C1 segment of cervical spinal cord (tissue), 14 donors: ENCODE data around the gene CCL20.
A peak's percentile ranks its signal among the peaks of the same experiment; 100 is the strongest.
"Not testable (repeated sequence)": the region's sequence is repeated elsewhere in the genome, so short reads cannot be mapped to it uniquely, and the experiment has no call there.

Source experiments
- DNase-seq, 14 donors: peaks; one replicate each; lab custom pipeline; 2025; lab: John Stamatoyannopoulos, UW

CCL20 gene, protein sequence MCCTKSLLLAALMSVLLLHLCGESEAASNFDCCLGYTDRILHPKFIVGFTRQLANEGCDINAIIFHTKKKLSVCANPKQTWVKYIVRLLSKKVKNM

DNA sequence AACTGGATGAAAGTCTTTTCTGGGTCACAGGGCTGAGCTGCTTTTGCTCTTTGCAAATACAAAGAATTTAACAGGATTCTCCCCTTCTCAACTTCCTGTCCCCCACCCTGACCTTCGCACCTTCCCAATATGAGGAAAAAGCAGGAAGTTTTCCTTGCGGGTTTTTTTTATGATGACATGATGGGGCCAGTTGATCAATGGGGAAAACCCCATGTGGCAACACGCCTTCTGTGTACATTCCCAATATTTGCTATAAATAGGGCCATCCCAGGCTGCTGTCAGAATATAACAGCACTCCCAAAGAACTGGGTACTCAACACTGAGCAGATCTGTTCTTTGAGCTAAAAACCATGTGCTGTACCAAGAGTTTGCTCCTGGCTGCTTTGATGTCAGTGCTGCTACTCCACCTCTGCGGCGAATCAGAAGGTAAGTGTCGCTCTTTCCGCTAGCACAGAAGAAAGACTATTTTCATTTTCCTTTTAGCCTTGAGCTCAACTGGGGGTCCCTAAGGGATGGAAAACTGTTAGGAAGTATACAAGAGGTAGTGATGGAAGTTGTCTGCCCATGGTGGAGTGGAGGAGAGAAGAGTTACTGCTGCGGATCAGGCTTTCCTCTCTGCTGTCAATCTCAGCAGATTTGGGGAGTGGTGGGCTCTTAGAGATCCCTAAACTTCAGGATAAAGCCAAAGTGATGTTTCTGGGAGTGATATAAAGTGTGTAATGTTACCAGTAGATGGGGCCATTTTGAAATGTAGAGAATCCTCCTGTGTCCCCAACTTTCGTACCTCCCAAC, at the start of gene CCL20:
Gene CCL20, plus strand, starts transcription at position 281 of the 792 bp plus-strand sequence. Its CDS starts 70 bp downstream, at position 351.
- no peak for DNase-seq

DNA sequence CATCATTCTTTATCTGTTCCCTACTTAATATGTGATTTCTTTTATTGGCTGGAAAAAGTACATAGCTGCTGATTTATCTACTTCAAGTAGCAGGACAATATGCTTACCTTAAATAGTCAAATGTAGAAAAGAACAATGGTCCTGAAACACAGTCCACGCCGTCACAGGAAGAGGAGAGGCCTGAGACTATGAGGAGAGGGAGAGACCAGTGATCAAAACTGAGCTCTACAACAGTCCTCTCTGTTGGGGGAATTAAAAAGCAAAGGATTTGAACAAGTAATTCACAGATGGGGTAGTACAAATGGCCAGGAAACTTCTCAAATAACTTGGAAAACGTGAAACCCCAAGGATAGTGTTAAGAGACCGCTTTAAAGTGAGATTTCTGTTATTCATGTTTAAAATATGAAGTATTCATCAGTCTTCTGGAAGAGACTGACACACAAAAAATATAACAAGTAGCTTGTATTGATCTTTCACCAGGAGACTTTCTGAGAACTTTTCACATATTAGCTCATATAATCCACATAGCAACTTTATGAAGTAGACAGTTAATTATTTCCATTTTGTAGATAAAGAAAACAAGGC, 47.8 kb upstream of the CCL20 start:
- DNase-seq: no peak

DNA sequence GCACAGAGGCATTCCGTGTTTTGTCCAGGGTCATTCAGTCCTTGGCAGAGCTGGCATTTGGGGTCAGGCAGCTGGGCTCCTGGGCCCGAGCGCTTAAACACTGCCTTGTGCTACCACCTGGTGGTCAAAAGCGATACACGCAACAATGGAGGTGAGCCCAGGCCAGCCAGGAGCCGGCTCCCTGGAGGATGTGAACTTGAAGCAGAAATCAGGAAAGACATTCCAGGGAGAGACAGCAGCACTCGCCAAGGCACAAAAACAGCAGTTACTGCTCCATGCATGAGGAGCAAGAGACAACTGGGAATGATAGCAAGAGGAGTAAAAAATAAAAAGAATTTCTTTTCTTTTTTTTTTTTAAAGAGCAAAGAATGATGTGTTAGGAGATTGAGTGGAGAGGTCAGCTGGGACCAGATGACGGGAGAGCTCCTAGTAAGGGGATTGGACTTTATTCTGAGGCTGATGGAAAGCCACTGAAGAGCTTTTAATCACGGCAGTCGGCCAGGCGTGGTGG, 47.2 kb upstream of the CCL20 start:
- peak in 13 of 14 donors; percentile 2 to 76 (median 53) for DNase-seq

DNA sequence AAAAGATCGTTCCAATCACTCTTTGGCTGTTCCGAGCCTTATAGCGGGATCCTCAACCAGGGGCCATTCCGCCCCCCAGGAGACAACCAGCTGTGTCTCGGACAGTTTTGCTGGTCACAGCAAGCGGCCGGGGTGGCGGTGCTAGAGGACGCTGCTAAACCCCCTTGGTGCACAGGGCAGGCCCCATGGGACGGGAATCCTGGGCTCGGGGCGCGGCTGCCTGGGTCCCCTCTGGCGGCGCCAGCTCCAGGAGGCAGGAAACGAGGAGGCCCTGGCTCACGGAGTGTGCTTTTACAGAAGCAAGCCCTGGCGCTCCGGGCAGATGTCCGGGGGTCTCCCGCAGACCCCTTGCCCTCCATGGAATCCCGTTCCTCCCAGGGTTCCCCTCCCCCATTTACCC, 45.8 kb upstream of the CCL20 start:
- no peak for DNase-seq

DNA sequence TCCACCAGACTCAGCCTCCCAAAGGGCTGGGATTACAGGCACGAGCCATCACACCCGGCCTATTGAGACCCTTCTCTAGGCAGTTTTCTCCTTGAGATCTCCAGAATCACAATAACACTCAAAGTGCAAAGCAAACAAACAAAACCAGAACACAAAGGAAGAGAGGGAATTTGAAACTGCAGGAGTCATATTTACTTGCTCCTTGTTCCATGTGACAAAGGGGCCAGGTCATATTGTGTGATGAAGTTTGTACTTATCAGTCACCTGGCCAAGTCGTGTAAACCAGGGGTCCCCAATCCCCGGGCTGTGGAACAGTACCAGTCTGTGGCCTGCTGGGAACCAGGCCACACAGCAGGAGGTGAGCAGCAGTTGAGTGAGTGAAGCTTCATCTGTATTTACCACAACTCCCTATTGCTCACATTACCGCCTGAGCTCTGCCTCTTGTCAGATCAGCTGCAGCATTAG, 41.4 kb upstream of the CCL20 start:
- no peak for DNase-seq

DNA sequence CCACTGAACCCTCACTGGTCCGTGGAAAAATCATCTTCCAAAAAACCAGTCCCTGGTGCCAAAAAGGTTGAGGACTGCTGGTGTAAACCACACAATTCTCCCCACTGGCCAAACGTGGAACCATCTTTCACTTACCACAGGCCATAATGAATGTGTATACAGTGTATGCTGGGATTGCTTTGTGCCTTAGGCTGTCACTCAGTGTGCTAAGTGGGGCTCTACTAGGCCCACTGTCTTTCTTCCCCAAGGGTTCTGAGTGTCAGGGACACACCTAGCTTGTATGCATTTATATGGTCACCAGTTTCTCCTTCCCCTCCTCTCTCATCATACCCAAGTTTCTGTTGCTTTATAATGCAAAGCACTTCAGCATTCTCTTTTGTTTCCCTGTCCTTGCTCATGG, 40.7 kb upstream of the CCL20 start:
- no peak for DNase-seq

DNA sequence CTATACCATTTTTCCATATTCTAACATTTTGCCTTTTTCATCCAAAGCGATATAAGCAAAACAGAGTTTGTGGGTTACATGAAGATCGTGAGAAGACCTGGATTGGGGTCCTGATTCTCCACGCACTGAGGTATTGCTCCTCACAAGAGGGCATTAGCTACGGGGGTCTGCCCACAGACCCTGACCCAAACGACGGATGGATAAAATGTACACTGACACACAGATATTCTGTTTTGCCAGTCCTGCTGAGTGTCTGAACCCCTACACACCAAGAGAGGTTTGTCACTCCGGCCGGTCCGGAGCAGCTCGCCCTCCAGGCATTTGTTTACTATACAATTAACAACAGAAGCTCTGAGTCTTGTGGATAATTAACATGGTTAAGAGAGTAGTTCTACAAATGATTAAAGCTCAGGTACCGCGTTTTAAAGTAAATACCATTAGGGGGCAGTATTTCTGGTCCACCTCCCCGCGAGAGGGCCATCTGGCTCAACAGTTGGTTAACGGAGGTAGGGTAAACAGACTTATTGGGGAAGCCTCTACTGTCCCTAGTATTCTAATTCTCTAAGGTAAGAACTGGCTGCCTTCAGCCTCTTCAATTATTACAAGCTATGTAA, 39.5 kb upstream of the CCL20 start:
- DNase-seq: no peak

DNA sequence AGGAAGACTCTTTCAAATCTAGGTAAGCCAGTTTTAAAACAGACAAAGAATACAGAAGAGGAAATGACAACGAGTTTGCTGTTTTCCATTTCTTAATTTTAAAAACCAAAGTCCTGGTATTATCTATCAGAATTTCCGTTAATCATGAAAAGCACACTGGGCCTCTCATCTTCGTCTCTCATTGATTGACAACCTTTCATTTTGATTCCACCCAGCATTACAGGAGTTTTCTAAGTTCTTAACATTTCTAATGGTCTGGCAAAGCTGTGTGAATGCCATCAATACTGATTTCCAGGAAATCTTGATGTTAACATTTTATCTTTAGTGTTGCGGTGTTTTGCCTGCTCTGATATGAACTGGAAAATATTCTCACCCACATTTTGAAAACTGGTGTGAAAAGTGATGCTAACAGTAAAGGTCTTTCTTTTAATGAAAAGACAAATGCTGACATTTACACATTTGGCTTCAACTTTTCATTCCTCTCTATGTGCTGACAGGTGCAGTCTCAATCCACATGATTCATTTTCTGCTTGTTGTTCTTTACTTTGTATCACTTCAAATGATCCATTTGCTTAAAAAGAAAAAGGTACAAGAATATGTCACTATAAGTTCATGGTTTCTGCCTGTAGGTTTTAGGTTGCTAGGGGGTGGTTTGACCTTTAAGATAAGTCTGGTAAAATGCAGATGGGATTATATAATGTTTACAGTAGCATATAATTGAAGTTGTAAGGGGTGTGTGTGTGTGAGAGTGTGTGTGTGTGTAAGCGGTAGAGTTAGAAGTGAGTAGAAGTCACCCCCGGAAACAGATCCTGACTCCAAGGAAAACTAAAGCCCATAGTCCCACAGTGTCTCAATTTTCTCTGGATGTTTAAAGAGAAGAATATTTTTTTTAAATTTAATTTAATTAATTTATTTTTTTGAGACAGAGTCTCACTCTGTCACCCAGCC, 38.5 kb upstream of the CCL20 start:
- no peak for DNase-seq

DNA sequence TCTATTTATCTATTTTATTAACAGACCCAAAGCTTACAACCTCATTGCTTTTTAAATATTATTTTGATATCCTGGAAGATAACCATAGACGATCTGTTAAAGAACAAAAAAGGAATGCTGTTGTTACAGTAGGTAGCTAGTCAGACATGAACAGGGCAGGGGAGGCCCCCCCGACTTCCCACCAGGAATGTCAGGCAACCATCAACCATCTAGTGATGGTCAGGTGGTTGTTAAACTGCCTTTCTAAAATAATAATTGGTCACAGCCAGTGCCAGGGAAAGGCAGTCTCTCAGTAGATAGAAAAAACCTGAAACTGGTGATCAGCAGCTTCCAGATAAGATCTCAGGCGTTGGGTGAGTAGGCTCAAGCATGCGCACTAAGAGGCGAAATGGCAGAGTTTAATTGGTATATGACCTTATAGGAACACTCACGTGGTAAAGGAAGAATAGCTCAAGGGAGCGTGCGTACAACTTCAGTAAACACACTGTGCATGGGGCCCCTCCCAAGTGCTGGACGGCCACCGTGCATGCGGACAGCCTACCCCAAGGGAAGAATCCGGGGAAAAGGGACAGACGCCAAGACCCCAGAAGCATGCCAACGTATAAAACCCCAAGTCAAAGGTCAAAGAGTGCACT, 32.5 kb upstream of the CCL20 start:
- DNase-seq: no peak

DNA sequence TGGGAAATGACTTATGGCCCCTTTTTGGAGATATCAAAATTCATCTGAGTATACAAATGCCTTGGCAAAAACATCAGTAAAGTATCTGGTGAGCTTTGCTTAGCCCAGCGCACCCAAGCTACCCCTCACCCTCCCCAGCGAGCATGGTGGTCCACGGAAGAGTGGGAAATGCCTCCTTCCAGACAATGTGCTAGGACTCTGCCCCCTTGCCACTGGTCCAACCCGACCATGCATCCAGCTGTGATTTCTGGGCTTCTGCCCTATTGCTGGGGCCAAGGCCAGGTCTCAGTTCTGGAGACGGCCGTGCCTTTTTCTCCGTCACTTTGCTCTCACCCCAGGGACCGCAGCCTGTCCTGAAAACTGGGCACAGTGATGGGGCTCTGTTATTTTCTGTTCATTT, 31.8 kb upstream of the CCL20 start:
- no peak for DNase-seq

DNA sequence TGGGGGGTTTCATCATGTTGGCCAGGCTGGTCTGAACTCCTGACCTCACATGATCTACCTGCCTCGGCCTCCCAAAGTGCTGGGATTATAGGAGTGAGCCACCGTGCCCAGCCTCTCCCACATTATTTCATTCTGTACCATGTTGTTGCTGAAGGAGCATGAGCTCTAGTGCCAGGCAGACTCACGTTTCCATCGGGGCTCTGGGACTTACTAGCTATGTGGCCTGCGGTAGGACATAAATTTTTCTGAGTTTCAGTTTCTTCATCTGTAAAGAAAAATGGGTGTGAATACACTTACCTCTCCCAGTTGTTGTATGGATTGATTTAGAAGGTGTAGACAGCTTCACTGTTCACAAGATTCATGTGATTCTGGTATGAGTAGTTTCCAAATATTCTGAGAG, 30.8 kb upstream of the CCL20 start:
- no peak for DNase-seq

DNA sequence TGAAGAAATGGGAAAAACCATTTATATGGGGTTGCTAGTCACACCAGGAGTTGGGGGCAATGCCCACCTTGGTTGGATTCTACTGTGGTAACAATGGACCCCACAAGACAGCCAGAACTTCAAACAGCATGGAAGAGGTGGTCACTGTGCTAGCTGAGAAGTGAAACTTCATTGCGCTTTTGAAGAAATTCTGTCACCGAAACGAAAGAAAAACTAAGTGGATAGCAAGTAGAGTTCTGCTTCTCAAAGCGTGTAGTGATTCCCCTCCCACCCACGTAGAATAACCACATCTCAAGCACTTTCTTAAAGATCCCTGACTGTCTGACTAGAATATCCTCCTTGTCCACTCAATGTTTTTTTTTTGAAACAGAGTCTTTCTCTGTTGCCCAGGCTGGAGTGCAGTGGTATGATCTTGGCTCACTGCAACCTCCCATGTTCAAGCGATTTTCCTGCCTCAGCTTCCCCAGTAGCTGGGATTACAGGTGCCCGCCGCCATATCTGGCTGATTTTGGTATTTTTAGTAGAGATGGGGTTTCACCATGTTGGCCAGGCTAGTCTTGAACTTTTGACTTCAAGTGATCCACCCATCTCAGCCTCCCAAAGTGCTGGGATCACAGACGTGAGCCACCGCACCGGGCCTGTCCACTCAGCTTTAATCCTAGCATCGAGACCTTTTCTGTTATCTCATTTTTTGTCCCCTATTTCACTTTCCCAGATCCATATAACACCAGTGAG, 30.1 kb upstream of the CCL20 start:
- peak in 1 of 14 donors; percentile 7 for DNase-seq

DNA sequence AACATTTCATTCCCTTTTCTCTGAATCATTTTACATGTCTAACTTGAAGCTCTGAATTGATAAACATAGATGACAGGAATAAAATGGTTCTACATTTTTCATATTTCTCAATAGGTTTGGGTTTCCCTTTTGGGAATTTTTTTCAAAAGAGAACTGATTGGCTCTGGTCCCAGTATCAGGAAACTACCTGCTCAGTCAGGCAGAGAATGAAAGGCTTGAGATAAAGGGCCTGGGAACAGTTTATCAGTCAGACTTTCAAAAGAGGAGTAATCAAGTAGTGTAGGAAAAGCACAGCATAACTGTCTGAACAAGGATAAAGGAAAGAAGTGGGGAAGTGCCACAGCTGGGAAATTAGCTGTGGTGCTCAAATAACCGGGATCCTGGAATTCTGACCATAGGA, 28.3 kb upstream of the CCL20 start:
- no peak for DNase-seq

DNA sequence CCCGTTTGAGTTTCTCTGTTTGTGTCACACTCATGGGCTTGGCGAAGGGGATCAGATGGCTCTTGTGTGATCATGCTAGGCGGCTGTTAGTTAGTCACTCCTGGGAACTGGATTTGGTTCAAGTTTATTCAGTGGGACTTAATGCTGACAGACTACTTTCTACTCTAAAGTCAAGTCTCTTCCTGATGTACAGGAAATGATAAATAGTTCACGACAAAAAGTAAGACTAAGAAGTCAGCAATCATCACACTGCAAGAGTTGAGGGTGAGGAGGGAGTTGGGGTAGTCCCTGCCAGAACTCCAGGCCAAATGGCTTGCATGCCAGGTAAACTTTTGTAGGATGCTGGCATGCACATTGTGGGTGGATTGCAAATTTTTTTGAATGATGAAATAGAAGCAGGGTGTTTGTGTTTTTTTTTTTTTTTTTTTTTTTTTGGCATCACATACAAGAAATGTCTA, 25.1 kb upstream of the CCL20 start:
- no peak for DNase-seq

DNA sequence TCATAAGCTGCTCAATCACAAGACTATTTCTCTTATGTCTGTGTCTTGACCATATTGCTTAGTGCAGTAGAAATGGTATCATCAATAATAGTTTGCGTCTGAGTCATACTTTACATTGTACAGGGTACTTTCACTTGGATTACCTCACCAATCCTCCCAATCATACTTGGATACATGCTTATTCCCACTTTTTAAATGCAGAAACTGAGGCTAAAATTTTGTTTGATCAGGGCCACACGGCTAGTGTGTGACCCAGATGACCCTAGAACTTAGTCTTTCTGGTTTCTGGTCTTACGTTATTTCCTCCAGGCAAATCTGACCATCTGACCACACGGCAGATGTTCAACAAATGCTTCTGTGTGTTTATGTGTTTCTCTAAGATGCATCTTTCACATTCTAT, 23.8 kb upstream of the CCL20 start:
- no peak for DNase-seq

DNA sequence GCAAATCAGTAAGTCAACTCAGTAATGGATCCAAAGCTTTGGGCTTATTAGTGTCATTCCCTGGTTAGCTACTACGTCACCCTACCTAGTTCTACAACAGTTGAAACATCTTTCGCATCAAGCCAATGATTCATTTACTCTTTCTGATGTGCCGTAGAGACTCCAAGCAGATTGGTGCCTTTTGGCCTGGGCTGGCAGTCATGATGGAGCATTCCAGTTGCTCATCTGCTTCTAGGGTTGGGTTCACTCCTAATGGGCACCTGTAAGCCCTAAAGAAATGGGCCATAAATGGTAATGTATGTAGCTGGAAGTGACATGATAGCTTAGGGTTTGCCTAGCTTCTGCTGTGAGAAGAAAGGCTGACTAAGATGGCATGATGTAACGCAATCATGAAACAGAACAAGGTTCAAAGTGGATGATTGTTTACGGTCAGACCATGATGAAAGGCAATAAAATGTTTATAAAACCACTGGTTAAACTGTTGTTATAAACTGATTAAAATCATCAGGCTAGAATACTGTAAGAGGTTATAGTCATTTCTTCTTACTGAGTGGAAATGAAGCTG, 20.4 kb upstream of the CCL20 start:
- no peak for DNase-seq

DNA sequence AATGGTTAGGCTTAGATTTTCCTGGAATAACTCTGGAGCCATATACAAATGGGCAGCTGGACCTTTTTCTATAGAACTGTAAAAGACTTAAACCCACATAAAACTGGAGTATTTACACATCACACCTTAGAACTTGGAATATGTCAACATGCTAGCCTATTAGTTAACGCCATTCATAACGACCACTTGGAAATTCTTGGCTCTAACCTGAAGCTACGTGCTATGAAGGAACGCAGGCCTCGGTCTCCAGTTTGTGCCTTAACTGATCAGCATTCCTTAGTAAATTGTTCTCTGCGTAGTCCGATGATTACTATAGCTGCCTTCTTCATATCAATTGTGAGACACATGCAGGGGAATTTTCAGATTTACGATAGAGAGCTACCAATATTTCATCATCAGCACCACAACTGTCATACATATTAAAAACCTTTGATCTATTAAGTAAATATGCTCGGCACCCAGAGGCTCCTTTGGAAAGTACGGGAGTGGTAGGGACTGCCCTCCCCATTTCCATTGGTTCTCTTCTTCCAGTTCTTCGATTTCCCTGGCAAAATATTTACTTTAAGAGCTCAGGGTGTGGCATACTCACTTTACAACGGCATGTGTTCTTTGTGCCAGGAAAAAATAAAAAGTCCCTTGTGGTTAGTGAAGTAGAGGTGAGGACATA, 17.5 kb upstream of the CCL20 start:
- DNase-seq: no peak

DNA sequence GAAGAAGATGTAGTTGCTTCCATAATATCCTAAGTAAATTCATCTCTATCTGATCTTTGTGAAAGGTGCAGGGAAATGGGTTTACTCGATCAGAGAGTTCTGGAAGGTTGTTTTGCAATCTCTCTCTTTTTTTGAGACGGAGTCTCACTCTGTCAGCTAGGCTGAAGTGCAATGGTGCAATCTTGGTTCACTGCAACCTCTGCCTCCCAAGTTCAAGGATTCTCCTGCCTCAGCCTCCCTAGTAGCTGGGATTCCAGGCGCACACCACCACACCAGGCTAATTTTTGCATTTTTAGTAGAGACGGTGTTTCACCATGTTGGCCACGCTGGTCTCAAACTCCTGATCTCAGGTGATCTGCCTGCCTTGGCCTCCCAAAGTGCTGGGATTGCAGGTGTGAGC, 16.9 kb upstream of the CCL20 start:
- not testable (repeated sequence) for DNase-seq

DNA sequence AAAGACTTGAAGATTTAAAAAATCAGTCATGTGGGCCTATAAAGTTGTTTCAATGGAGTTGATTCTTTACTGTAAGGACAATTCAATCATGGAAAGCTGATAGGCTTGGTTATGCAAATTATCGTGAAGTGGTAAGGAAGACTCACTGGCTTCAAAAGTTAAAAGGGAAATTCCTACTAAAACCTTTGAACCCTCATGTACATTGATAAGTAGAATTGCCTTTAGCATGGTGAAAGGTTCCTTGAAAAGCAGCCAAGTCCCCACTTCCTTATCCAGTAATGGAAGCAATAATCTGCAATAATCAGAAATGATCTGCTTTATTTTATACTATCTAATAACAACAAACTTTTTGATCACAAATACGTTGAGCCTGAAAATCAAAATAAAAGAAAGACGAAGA, 14.4 kb upstream of the CCL20 start:
- no peak for DNase-seq
